Astrocyte (in vitro differentiated cells and primary cell): ENCODE results near the gene MAP4K4.

ENCODE experiments used
- CTCF ChIP-seq: IDR thresholded peaks from 2 replicates; pipeline ENCODE4 v1.5.1; 2011; ENCODE audit warnings: low read depth, mild to moderate bottlenecking, inconsistent platforms, low read length, moderate library complexity; ENCODE audit not compliant: insufficient read depth
- EZH2 ChIP-seq: IDR thresholded peaks from 2 replicates; pipeline ENCODE4 v1.6.1; 2012; ENCODE audit warnings: mild to moderate bottlenecking, low read length, inconsistent platforms; ENCODE audit not compliant: insufficient read depth

DNA sequence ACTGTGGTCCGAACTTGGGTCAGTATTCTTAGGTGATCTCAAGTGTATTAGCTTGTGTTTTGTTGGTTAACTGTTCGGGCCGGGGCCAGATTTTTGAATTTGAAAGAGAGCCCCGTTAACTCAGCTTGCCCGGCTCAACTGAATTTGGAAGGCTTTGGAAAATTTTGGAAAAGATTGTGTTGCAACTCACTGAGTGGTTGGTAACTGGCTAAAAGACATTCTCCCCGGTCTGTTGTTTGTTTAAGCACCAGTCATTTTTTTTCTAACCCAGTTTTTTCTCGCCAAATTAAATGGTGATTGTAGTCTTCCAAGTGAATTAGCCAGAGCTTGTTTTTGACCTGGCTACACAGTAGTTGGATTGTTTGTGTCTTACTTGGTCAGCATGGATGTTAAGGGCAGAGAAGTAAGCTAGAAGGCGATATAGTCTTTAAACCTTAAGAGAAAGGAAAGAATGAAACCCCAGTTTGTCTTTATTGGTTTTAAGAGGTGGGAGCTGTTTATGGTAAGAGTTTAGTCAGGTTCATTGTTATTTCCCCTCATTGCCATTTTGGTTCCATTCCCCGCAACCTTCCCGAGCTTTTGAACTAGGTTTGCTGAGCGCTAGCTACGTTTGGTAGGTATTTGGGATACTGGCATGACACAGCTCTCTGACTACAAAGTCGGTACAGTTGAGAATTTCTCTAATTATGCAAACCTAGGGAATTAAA, 2.4 kb downstream of the MAP4K4 start:
- TF ChIP-seq CTCF (no peak), EZH2 (no peak)
